HG02938 (cell line): Measurements from ENCODE around the gene PIK3C2G.

Experiments used
- ATAC-seq: cut with Tn5 transposase; IDR thresholded peaks from one replicate; pipeline ENCODE4 v1.9.1; 2021; ENCODE audit warnings: mild to moderate bottlenecking, moderate library complexity; ENCODE audit not compliant: unreplicated experiment

The PIK3C2G gene

GRCh38 chr12:18546399-18546798, 285.1 kb downstream of the PIK3C2G start:
- no peak for ATAC-seq

GRCh38 chr12:18549598-18549997, 288.3 kb downstream of the PIK3C2G start:
- no peak for ATAC-seq

GRCh38 chr12:18551106-18551505, 289.8 kb downstream of the PIK3C2G start:
- no peak for ATAC-seq

- no peak for ATAC-seq
Observed at GRCh38 chr12:18551701-18552100, 290.4 kb downstream of the PIK3C2G start.

GRCh38 chr12:18552829-18553228, 291.5 kb downstream of the PIK3C2G start:
- no peak for ATAC-seq

GRCh38 chr12:18556161-18556560, 294.8 kb downstream of the PIK3C2G start:
- ATAC-seq, result no peak

- ATAC-seq, result no peak
Observed at GRCh38 chr12:18559242-18559641, 297.9 kb downstream of the PIK3C2G start.

GRCh38 chr12:18562531-18562930, 301.2 kb downstream of the PIK3C2G start:
- ATAC-seq, result no peak

- no peak for ATAC-seq
Observed at GRCh38 chr12:18564306-18564705, 303.0 kb downstream of the PIK3C2G start.

- no peak for ATAC-seq
Observed at GRCh38 chr12:18567787-18568186, 306.5 kb downstream of the PIK3C2G start.

GRCh38 chr12:18570543-18570942, 309.2 kb downstream of the PIK3C2G start:
- ATAC-seq, result no peak

GRCh38 chr12:18576104-18576626, 314.8 kb downstream of the PIK3C2G start:
- no peak for ATAC-seq

- no peak for ATAC-seq
Observed at GRCh38 chr12:18576648-18577047, 315.3 kb downstream of the PIK3C2G start.

GRCh38 chr12:18578191-18578590, 316.9 kb downstream of the PIK3C2G start:
- no peak for ATAC-seq

GRCh38 chr12:18580291-18580690, 319.0 kb downstream of the PIK3C2G start:
- no peak for ATAC-seq

- ATAC-seq, result no peak
Observed at GRCh38 chr12:18580706-18581105, 319.4 kb downstream of the PIK3C2G start.

GRCh38 chr12:18581232-18581962, 320.1 kb downstream of the PIK3C2G start:
- ATAC-seq, result no peak

- ATAC-seq, result no peak
Observed at GRCh38 chr12:18583655-18584054, 322.3 kb downstream of the PIK3C2G start.

- no peak for ATAC-seq
Observed at GRCh38 chr12:18586581-18586980, 325.3 kb downstream of the PIK3C2G start.

GRCh38 chr12:18589316-18589715, 328.0 kb downstream of the PIK3C2G start:
- ATAC-seq, result no peak

GRCh38 chr12:18591473-18591872, 330.2 kb downstream of the PIK3C2G start:
- no peak for ATAC-seq

- ATAC-seq, result no peak
Observed at GRCh38 chr12:18595412-18595811, 334.1 kb downstream of the PIK3C2G start.

GRCh38 chr12:18601962-18602361, 340.6 kb downstream of the PIK3C2G start:
- no peak for ATAC-seq
